SK-N-SH (cell line): ENCODE measurements around the gene SND1. TPM values are rescaled to one million over a fixed set of nuclear protein-coding genes. Genes with fewer than 3 reads are reported as not detected.

Source experiments
- CTCF ChIA-PET: fragments of 300-600, 350-600 bp; formaldehyde crosslinking; extraction: SDS; loops from one replicate; lab custom pipeline; 2021; lab: Yijun Ruan, JAX
- POLR2A ChIA-PET: fragments of 350-600 bp; sonication (Branson Sonifier 250); formaldehyde crosslinking; extraction: SDS; loops from one replicate; lab custom pipeline; 2020; ENCODE audit warnings: antibody characterized with exemption, inconsistent platforms; lab: Yijun Ruan, JAX
- DNase-seq: peaks from one replicate; pipeline ENCODE4 v3.0.0; 2012
- H2AFZ ChIP-seq: fragments of 200-600 bp; sonication (generic); 2 replicates; pipeline ENCODE4 v1.8.1; 2016; ENCODE audit warnings: antibody characterized with exemption, mild to moderate bottlenecking, low read depth
- H3F3A ChIP-seq: fragments of 200-600 bp; sonication (generic); replicated peaks from 2 replicates; pipeline ENCODE3; 2016; ENCODE audit warnings: antibody characterized with exemption, mild to moderate bottlenecking; ENCODE audit not compliant: insufficient read depth
- H3K27ac ChIP-seq, 2 experiments: fragments of 200-500 bp in 1 of 2; fragments of 200-600 bp in 1 of 2; sonication (Bioruptor generic) in 1 of 2; sonication (generic), shearing (Covaris generic) in 1 of 2; 2 replicates each; pipeline versions ENCODE4 v1.5.1 to v1.6.1; 2014 to 2016; ENCODE audit warnings: low read depth in 2 of 2, inconsistent platforms in 1 of 2, low read length in 1 of 2, mild to moderate bottlenecking in 1 of 2, mixed read lengths in 1 of 2
- H3K27me3 ChIP-seq: fragments of 200-600 bp; sonication (generic), shearing (Covaris generic); 2 replicates; pipeline ENCODE4 v1.6.1; 2016; ENCODE audit warnings: mixed run types; ENCODE audit not compliant: insufficient read depth
- H3K36me3 ChIP-seq, 2 experiments: fragments of 200-500 bp in 1 of 2; fragments of 200-600 bp in 1 of 2; sonication (Bioruptor generic) in 1 of 2; sonication (generic) in 1 of 2; replicated peaks in 1 of 2; 2 replicates each; pipeline versions ENCODE3 to v1.5.1; 2014 to 2016; ENCODE audit warnings: low read length in 1 of 2, mild to moderate bottlenecking in 1 of 2; ENCODE audit not compliant: insufficient read depth in 2 of 2, control insufficient read depth in 1 of 2
- H3K4me1 ChIP-seq, 2 experiments: fragments of 200-500 bp in 1 of 2; fragments of 200-600 bp in 1 of 2; sonication (Bioruptor generic) in 1 of 2; sonication (generic), shearing (Covaris generic) in 1 of 2; 2 replicates each; pipeline versions ENCODE4 v1.5.1 to v1.6.1; 2014 to 2016; ENCODE audit warnings: low read depth in 1 of 2, low read length in 1 of 2, mixed run types in 1 of 2; ENCODE audit not compliant: insufficient read depth in 2 of 2, control insufficient read depth in 1 of 2
- H3K4me2 ChIP-seq: fragments of 200-600 bp; sonication (generic), shearing (Covaris generic); 2 replicates; pipeline ENCODE4 v1.6.1; 2017; ENCODE audit warnings: mixed run types
- H3K4me3 ChIP-seq, 2 experiments: fragments of 200-500 bp in 1 of 2; fragments of 200-600 bp in 1 of 2; sonication (Bioruptor generic) in 1 of 2; sonication (generic), shearing (Covaris generic) in 1 of 2; 2 replicates each; pipeline versions ENCODE4 v1.5.1 to v1.8.1; 2014 to 2016; ENCODE audit warnings: low read depth in 2 of 2, inconsistent platforms in 1 of 2, low read length in 1 of 2, mild to moderate bottlenecking in 1 of 2, mixed read lengths in 1 of 2, moderate library complexity in 1 of 2
- H3K79me2 ChIP-seq: fragments of 200-600 bp; sonication (generic); 2 replicates; pipeline ENCODE4 v1.8.1; 2017; ENCODE audit warnings: mild to moderate bottlenecking; ENCODE audit not compliant: insufficient read depth
- H3K9ac ChIP-seq: fragments of 200-600 bp; sonication (generic); 2 replicates; pipeline ENCODE4 v1.6.1; 2017; ENCODE audit warnings: mixed run types
- H3K9me2 ChIP-seq: fragments of 200-600 bp; sonication (generic); 2 replicates; pipeline ENCODE4 v1.6.1; 2017; ENCODE audit warnings: mixed run types
- H3K9me3 ChIP-seq: fragments of 200-600 bp; sonication (generic); 2 replicates; pipeline ENCODE4 v1.6.1; 2017; ENCODE audit warnings: mixed run types, mild to moderate bottlenecking, moderate library complexity
- H4K20me1 ChIP-seq: fragments of 200-600 bp; sonication (generic); 2 replicates; pipeline ENCODE4 v1.6.1; 2017; ENCODE audit warnings: mild to moderate bottlenecking, mixed run types; ENCODE audit not compliant: insufficient read depth
- EZH2phosphoT487 ChIP-seq: fragments of 200-600 bp; sonication (generic); IDR thresholded peaks from 2 replicates; pipeline ENCODE4 v1.6.1; 2017; ENCODE audit warnings: low read depth, mixed run types, mild to moderate bottlenecking, antibody characterized with exemption, moderate library complexity, borderline replicate concordance
- POLR2AphosphoS5 ChIP-seq: IDR thresholded peaks from 2 replicates; pipeline ENCODE4 v1.6.1; 2012; ENCODE audit warnings: low read depth, low read length
- SIN3A ChIP-seq: IDR thresholded peaks from 2 replicates; pipeline ENCODE4 v1.6.1; 2012; ENCODE audit warnings: low read depth, mild to moderate bottlenecking, low read length, moderate library complexity, borderline replicate concordance
- ZBTB33 ChIP-seq: IDR thresholded peaks from 2 replicates; pipeline ENCODE4 v1.4.0; 2012; ENCODE audit warnings: low read depth, borderline replicate concordance
- WGBS: methylation state at CpG from one replicate; pipeline ENCODE4 v1.1.6; 2017; ENCODE audit warnings: low lambda C conversion rate; 5-methylcytosine and 5-hydroxymethylcytosine counted together
- polyA plus RNA-seq, 3 experiments: library from polyadenylated mRNA; depleted of rRNA; stranded (reverse); fragments of >200 nt; gene quantifications; 2 replicates each; pipeline ENCODE4 v1.2.3, GENCODE V29; 2012
- TF ChIP-seq, protein P1 (sequence below): IDR thresholded peaks from 2 replicates; pipeline ENCODE4 v1.4.0; 2012; ENCODE audit warnings: low read depth, borderline replicate concordance
- TF ChIP-seq, protein P2 (sequence below): fragments of 150-350 bp; IDR thresholded peaks from 2 replicates; pipeline ENCODE4 v1.6.1; 2017; ENCODE audit warnings: antibody characterized with exemption, low read length, low read depth, borderline replicate concordance
- TF ChIP-seq, protein P3 (sequence below): IDR thresholded peaks from 2 replicates; pipeline ENCODE4; 2012
- TF ChIP-seq, protein P4 (sequence below): IDR thresholded peaks from 2 replicates; pipeline ENCODE4 v1.4.0; 2012; ENCODE audit warnings: low read depth

SND1 gene
- polyA plus RNA-seq, 1 of the 3 experiments (the other 2 are of a cell fraction) = 165 TPM

GRCh38 chr7:128115821-128116723, 464.1 kb downstream of the SND1 start:
- no peaks in the 10 kb centered on the region for H3K9me2 ChIP-seq
- peaks cover 7 to 32% of the 10 kb centered on the region in 2 experiments; a peak in 2 of 4 replicates for H3K4me1 ChIP-seq
- H3K4me2 ChIP-seq = no peak overlapping the region
- CTCF ChIA-PET = interaction anchor here (0.6 to 2.5 kb wide), 7 partner anchors 13 to 407 kb away, joined by 3 to 20 read pairs (median 4); no protein-coding TSS in a partner anchor
- no peaks in the 10 kb centered on the region for H3K79me2 ChIP-seq
- H3K9me3 ChIP-seq = no peaks in the 10 kb centered on the region
- no peak overlapping the region for H3K27ac ChIP-seq
- 0 out of 2 replicates have a peak, but pooled peaks cover 1% of the 10 kb centered on the region for H3K27me3 ChIP-seq
- H4K20me1 ChIP-seq = no peaks in the 10 kb centered on the region
- no peak overlapping the region for H3K4me3 ChIP-seq
- no peak for DNase-seq
- no peak overlapping the region for H2AFZ ChIP-seq
- no peak overlapping the region for H3K9ac ChIP-seq
- TF ChIP-seq, protein P1, sequence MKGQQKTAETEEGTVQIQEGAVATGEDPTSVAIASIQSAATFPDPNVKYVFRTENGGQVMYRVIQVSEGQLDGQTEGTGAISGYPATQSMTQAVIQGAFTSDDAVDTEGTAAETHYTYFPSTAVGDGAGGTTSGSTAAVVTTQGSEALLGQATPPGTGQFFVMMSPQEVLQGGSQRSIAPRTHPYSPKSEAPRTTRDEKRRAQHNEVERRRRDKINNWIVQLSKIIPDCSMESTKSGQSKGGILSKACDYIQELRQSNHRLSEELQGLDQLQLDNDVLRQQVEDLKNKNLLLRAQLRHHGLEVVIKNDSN = no peak
- TF ChIP-seq, protein P2, sequence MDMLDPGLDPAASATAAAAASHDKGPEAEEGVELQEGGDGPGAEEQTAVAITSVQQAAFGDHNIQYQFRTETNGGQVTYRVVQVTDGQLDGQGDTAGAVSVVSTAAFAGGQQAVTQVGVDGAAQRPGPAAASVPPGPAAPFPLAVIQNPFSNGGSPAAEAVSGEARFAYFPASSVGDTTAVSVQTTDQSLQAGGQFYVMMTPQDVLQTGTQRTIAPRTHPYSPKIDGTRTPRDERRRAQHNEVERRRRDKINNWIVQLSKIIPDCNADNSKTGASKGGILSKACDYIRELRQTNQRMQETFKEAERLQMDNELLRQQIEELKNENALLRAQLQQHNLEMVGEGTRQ = no peak
- TF ChIP-seq ZBTB33 (no peak), EZH2phosphoT487 (no peak), POLR2AphosphoS5 (no peak)
- TF ChIP-seq, protein P3, sequence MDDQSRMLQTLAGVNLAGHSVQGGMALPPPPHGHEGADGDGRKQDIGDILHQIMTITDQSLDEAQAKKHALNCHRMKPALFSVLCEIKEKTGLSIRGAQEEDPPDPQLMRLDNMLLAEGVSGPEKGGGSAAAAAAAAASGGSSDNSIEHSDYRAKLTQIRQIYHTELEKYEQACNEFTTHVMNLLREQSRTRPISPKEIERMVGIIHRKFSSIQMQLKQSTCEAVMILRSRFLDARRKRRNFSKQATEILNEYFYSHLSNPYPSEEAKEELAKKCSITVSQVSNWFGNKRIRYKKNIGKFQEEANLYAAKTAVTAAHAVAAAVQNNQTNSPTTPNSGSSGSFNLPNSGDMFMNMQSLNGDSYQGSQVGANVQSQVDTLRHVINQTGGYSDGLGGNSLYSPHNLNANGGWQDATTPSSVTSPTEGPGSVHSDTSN = no peak
- TF ChIP-seq, protein P4, sequence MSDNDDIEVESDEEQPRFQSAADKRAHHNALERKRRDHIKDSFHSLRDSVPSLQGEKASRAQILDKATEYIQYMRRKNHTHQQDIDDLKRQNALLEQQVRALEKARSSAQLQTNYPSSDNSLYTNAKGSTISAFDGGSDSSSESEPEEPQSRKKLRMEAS = no peak
- H3K36me3 ChIP-seq = no peaks in the 10 kb centered on the region
- POLR2A ChIA-PET = no interaction called here
- H3F3A ChIP-seq = peaks cover 6% of the 10 kb centered on the region
- WGBS = 78% methylated on average over 15 of the region's 16 CpGs

- no peak overlapping the region for H2AFZ ChIP-seq
- H3K36me3 ChIP-seq = no peaks in the 10 kb centered on the region
- H3K4me2 ChIP-seq = no peak overlapping the region
- 78% methylated on average over 7 of the region's 9 CpGs for WGBS
- H3K4me3 ChIP-seq = no peak overlapping the region
- CTCF ChIA-PET = interaction anchor here (0.6 to 2.5 kb wide), 4 partner anchors 19 to 93 kb away, joined by 3 to 20 read pairs (median 10); no protein-coding TSS in a partner anchor
- 0 out of 2 replicates have a peak, but pooled peaks cover 7% of the 10 kb centered on the region for H3K27me3 ChIP-seq
- TF ChIP-seq SIN3A = no peak
- no peak overlapping the region for H3K9ac ChIP-seq
- POLR2A ChIA-PET = no interaction called here
- no peaks in the 10 kb centered on the region for H3K9me3 ChIP-seq
- no peaks in the 10 kb centered on the region for H3K79me2 ChIP-seq
- peaks cover 6% of the 10 kb centered on the region for H3F3A ChIP-seq
- peak; percentile 41 for DNase-seq
- H3K9me2 ChIP-seq = no peaks in the 10 kb centered on the region
- H4K20me1 ChIP-seq = no peaks in the 10 kb centered on the region
- no peak overlapping the region for H3K27ac ChIP-seq
- peaks cover 7 to 37% of the 10 kb centered on the region in 2 experiments; a peak in 2 of 4 replicates for H3K4me1 ChIP-seq
Measured at GRCh38 chr7:128116740-128117139, 464.7 kb downstream of the SND1 start.
